Measurements from ENCODE around the gene MBD3.

The MBD3 gene

DNA sequence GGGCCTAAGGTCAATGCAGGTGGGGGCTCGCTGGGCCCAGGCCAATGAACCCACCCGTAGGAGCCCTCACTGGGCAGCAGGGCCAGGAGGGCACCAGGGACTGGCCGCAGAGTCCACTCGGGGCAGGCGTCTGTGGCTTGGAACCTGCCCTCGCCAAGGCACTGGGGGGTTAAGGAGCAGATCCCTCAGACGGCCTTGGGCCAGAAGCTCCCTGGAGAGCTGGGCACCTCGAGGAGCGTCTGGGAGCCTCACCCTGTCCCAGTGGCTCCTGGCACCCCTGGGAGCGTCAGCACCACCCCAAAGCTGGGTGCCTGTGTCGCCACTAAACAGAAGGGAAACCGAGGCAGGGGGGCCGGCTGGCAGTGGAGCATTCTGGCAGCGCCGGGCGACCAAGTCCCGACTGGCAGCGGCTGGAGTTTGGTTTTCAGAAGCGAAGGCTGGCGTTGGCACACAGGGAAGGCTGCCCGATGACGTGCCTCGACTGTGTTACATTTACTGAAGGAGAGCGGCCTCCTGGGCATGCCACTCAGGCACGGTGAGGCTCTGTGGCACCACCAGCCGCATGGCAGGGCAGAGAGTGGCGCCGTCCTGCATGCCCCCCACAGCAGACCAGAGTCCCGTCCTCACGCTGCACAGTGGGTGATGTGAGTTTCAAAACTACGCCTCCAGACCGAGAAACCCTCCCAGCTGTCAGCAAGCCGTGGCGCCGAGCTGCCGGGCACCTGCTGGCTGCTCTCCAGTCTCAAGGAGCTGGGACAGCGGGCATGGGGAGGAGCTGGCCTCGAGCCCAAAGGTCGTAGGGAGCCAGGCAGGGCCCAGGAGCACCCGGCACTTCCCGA, 15.4 kb downstream of the MBD3 start:
- H3K36me3 Mint-ChIP-seq (ENCODE audit: low read depth): peaks cover 16% of the 10 kb centered on the region
- no peak overlapping the region for H3K27ac Mint-ChIP-seq
- H3K4me1 Mint-ChIP-seq (ENCODE audit: low read depth): no peaks in the 10 kb centered on the region
- no peak for DNase-seq (ENCODE audit: low spot score)
- H3K27me3 Mint-ChIP-seq (ENCODE audit: low read depth): no peaks in the 10 kb centered on the region
- H3K9me3 Mint-ChIP-seq: no peaks in the 10 kb centered on the region
- H3K4me3 Mint-ChIP-seq: no peak overlapping the region

DNA sequence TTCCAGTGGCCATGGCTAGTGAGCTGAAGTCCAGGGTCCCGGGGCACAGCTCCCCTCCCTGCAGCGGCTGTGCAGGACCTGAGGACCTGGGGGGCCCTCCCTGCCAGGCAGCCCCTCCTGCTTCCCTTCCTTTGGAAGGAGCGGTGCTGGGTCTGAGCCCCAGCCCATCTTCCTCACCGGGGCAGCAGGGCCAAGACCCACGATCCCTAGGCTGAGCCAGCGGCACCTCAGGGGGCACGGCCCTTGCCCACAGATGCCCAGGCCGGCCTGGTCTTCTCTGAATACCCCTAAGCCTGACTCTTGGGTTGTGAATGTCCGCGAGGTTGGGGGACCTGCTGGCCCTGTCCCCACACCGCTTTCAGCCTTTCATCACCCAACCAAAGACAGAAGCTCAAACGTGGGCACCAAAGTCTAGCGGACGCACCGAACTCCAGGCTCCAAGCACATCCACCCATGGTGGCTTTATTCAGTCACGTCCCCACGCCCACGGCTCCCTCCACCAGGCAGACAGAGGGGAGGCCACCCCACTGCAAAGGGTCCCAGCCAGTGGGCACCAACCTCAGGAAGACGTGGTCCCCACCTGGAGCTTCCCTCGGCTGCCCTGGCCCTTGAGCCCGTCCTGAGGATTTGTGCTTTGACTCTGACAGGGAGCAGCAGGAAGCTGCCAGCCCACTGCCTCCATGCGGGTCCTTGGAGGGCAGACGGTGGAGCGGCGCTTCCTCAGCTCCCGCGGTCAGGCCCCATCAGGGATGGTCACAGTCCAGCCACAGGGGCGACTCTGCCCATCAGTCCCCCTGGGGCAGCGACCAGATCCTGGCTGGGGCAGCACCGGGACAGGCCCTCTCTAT, 16.2 kb downstream of the MBD3 start:
- Mint-ChIP-seq H3K27me3 (ENCODE audit: low read depth) (peaks cover 1% of the 10 kb centered on the region), H3K4me1 (ENCODE audit: low read depth) (no peaks in the 10 kb centered on the region), H3K9me3 (no peaks in the 10 kb centered on the region), H3K4me3 (no peak overlapping the region), H3K27ac (no peak overlapping the region), H3K36me3 (ENCODE audit: low read depth) (peaks cover 14% of the 10 kb centered on the region)
- no peak for DNase-seq (ENCODE audit: low spot score)

DNA sequence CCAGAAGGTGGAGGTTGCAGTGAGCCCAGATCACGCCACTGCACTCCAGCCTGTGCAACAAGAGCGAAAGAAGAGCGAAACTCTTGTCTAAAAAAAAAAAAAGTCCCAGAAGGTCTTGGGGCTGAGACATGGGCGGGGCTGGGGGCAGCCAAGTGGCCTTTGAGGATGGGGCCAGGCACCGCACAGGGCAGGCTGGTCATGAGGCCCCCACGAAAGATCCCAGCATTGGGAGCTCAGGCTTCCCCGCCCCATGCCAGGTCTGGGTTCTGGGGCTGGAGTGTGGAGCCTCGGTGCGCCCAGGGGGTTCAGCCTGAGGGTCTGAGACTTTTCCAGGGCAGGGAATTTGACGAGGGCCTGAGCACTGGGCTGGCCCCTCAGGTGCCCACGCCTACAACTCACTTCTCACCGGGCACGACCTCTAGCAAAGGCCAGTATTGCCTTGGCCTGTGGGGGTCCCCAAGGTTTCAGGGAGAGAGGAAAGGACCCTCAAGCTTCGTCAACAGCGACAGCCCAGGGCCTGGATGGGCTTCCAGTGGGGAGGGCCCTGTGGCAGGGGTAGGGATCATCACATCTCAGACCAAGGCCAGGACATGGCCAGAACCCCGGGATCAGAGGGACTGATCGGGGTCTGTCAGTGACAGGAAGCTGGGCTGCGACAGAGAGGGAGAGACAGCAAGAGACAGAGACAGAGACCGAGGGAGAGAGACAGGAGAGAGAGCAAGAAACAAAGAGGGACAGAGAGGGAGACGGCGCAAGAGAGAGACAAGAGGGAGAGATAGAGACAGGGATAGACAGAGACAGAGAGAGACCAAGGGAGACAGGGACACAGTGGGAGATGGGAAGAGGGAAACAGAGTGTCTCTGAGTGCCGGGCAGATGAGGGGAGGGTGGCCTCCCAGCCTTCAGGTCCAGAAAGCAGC, 17.1 kb downstream of the MBD3 start:
- no peaks in the 10 kb centered on the region for H3K9me3 Mint-ChIP-seq
- peaks cover 6% of the 10 kb centered on the region for H3K27me3 Mint-ChIP-seq (ENCODE audit: low read depth)
- H3K36me3 Mint-ChIP-seq (ENCODE audit: low read depth): peaks cover 12% of the 10 kb centered on the region
- H3K27ac Mint-ChIP-seq: peak overlapping the region; percentile 10
- H3K4me1 Mint-ChIP-seq (ENCODE audit: low read depth): no peaks in the 10 kb centered on the region
- H3K4me3 Mint-ChIP-seq: no peak overlapping the region
- no peak for DNase-seq (ENCODE audit: low spot score)

DNA sequence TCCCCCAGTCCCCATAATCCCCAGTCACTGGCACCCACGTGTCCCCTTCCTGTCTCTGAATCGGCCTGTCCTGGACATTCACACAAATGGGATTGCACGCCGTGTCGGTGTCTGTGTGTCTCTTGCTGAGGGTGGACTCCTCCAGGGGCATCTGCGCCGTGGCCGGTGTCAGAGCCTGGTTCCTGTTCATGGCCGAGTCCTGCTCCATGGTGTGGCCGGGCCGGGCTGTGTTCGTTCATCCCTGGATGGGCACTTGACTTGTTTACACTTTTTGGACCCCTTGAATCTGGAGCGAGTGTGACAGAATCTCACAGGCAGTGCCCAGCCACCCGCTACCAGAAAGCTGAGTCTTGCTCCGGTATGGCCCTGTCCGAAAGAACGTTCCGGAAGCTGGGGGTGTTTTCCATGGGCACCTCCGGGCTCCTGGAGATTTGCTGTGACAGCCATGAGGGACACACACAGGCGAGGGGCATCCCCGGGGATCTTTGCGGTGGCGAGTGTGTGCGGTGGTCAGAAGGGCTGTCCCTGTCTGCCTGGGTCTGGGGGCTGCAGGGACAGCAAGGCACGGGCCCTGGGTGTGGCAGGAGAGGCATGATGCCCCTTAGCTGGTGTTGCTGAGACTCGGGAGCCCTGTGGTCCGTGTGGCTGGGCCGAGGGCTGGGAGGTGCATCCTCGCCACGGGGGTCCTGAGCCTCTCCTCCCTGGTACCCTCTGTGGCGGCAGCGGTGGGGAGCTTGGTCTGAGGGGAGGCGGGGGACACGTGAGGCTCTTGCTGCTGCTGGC, 18.1 kb downstream of the MBD3 start:
- no peak for DNase-seq (ENCODE audit: low spot score)
- no peaks in the 10 kb centered on the region for H3K9me3 Mint-ChIP-seq
- no peak overlapping the region for H3K4me3 Mint-ChIP-seq
- peaks cover 16% of the 10 kb centered on the region for H3K27me3 Mint-ChIP-seq (ENCODE audit: low read depth)
- H3K27ac Mint-ChIP-seq: no peak overlapping the region
- H3K4me1 Mint-ChIP-seq (ENCODE audit: low read depth): peaks cover 5% of the 10 kb centered on the region
- peaks cover 6% of the 10 kb centered on the region for H3K36me3 Mint-ChIP-seq (ENCODE audit: low read depth)

DNA sequence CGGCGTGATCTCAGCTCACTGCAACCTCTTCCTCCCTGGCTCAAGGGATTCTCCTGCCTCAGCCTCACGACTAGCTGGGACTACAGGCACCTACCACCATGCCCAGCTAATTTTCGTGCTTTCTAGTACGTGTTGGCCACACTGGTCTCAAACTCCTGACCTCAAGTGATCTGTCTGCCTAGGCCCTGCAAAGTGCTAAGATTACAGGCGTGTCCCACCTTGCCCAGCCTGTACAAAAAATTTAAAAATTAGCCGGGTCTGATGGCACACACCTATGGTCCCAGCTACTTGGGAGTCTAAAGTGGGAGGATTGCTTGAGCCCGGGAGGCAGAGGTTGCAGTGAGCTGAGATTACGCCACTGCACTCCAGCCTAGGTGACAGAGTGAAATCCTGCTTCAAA, 19.9 kb downstream of the MBD3 start:
- Mint-ChIP-seq H3K36me3 (ENCODE audit: low read depth) (peaks cover 2% of the 10 kb centered on the region), H3K9me3 (no peaks in the 10 kb centered on the region), H3K4me1 (ENCODE audit: low read depth) (peaks cover 5% of the 10 kb centered on the region), H3K27me3 (ENCODE audit: low read depth) (peaks cover 18% of the 10 kb centered on the region), H3K4me3 (no peak overlapping the region), H3K27ac (no peak overlapping the region)
- DNase-seq (ENCODE audit: low spot score): no peak

DNA sequence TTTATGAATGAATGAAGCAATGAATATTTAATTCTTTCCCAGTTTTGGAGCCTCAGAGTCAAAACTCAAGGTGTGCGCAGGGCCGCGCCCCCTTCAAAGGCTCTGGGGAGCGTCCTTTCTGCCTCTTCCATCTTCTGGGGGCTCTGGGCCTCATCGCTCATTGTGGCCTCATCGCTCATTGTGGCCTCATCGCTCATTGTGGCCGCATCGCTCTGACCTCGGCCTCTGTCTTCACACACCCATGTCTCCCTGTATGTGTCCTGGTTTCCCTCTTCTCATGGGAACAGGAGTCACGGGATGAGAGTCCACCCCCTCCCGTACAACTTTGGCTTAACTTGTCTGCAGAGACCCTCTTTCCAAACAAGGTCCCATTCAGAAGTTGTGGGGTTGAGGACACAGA, 21.3 kb downstream of the MBD3 start:
- Mint-ChIP-seq H3K9me3 (no peaks in the 10 kb centered on the region), H3K27ac (no peak overlapping the region), H3K36me3 (ENCODE audit: low read depth) (peaks cover 2% of the 10 kb centered on the region), H3K4me3 (no peak overlapping the region), H3K27me3 (ENCODE audit: low read depth) (peaks cover 18% of the 10 kb centered on the region), H3K4me1 (ENCODE audit: low read depth) (peaks cover 5% of the 10 kb centered on the region)
- no peak for DNase-seq (ENCODE audit: low spot score)

DNA sequence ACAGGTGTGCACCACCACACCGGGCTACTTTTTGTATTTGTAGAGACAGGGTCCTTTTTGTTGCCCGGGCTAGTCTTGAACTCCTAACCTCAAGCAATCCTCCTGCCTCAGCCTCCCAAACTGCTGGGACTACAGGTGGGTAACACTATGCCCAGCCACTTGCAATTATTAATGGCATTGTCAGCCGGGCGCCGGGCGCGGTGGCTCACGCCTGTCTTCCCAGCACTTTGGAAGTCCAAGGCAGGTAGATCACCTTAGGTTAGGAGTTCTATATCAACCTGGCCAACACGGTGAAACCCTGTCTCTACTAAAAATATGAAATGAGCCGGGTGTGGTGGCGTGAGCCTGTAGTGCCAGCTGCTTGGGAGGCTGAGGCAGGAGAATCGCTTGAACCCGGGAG, 21.8 kb downstream of the MBD3 start:
- Mint-ChIP-seq H3K36me3 (ENCODE audit: low read depth) (peaks cover 2% of the 10 kb centered on the region), H3K4me3 (no peak overlapping the region), H3K27me3 (ENCODE audit: low read depth) (peaks cover 18% of the 10 kb centered on the region), H3K9me3 (no peaks in the 10 kb centered on the region), H3K4me1 (ENCODE audit: low read depth) (peaks cover 5% of the 10 kb centered on the region), H3K27ac (no peak overlapping the region)
- no peak for DNase-seq (ENCODE audit: low spot score)

DNA sequence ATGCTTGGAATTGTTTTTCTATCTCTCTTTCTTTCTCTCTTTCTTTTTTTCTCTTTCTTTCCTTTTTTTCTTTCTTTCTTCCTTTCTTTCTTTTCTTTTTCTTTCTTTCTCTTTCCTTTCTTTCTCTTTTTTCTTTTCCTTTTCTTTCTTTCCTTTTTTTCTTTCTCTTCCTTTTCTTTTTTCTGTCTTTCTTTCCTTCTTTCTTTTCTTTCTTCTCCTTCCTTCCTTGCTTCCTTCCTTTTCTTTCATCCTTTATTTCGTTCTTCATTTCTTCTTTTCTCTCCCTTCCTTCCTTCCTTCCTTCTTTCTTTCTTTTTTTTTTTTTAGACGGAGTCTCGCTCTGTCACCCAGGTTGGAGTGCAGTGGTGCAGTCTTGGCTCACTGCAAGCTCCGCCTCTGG, 22.7 kb downstream of the MBD3 start:
- Mint-ChIP-seq H3K4me3 (no peak overlapping the region), H3K27ac (peak overlapping the region; percentile 34), H3K9me3 (no peaks in the 10 kb centered on the region), H3K36me3 (ENCODE audit: low read depth) (peaks cover 2% of the 10 kb centered on the region), H3K4me1 (ENCODE audit: low read depth) (peaks cover 5% of the 10 kb centered on the region), H3K27me3 (ENCODE audit: low read depth) (peaks cover 18% of the 10 kb centered on the region)
- no peak for DNase-seq (ENCODE audit: low spot score)

DNA sequence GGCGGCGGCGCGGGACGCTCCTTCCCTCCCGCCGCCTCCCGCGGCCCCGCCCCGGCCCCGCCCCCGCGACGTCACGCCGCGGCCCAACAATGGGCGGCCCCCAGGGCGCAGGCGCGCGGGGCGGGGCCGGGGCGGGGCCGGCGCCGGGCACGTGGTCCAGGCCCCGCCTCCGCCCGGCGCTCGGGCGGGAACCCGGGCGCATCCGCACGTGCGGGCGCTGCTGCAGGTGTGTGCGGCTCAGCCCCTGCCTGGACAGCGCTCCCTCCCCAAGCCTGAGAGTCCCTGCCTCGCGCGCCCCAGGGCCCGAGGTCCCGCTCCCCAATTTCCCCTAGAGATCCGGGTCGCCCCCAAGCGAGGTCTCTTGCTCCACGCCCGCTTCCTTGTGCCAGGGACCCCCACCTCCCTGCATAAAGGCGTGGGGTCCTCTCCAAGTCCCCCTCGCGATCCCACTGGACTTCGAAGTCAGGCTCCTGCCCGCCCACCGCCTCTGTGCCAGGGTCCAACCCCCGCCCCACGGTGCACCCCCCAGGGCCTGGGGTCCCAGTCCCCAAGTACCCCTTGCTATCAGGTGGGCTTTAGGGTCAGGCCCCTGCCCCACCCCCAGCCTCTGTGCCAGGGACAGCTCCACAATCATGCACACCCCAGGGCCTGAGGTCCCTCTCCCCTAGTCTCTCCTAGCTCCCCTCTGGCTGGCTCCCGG, 24.2 kb downstream of the MBD3 start, which contains the start of gene MEX3D:
TSS of gene MEX3D (minus strand) at position 6 of the 700 bp plus-strand sequence. CDS start 267 bp downstream, outside the sequence.
- Mint-ChIP-seq H3K36me3 (ENCODE audit: low read depth) (peaks cover 2% of the 10 kb centered on the region), H3K27ac (no peak within 1 kb of the TSS), H3K4me1 (ENCODE audit: low read depth) (peaks cover 5% of the 10 kb centered on the region), H3K27me3 (ENCODE audit: low read depth) (peaks cover 20% of the 10 kb centered on the region), H3K4me3 (no peak within 1 kb of the TSS), H3K9me3 (no peaks in the 10 kb centered on the region)
- peak; percentile 68 for DNase-seq (ENCODE audit: low spot score)

DNA sequence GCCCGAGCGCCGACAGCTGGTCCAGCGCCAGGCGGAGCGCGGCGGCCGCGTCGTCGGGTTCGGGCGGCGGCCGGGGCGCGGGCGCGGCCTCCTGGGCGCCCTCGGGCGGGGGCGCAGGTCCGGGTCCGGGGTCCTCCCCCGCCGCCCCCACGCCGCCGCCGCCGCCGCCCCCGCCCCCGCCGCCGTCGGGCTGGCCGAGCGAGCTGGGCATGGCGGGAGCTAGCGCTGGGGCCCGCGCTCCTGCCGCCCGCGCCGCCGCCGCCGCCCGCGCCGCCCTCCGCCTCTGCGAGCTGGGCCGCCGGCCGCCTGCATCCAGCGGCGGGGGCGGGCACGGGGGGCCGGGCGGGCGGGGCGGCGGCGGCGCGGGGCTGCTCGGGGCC, 24.8 kb downstream of the MBD3 start:
- no peaks in the 10 kb centered on the region for H3K36me3 Mint-ChIP-seq (ENCODE audit: low read depth)
- H3K4me3 Mint-ChIP-seq: no peak overlapping the region
- DNase-seq (ENCODE audit: low spot score): peak; percentile 15
- peaks cover 20% of the 10 kb centered on the region for H3K27me3 Mint-ChIP-seq (ENCODE audit: low read depth)
- no peak overlapping the region for H3K27ac Mint-ChIP-seq
- no peaks in the 10 kb centered on the region for H3K9me3 Mint-ChIP-seq
- peaks cover 5% of the 10 kb centered on the region for H3K4me1 Mint-ChIP-seq (ENCODE audit: low read depth)

DNA sequence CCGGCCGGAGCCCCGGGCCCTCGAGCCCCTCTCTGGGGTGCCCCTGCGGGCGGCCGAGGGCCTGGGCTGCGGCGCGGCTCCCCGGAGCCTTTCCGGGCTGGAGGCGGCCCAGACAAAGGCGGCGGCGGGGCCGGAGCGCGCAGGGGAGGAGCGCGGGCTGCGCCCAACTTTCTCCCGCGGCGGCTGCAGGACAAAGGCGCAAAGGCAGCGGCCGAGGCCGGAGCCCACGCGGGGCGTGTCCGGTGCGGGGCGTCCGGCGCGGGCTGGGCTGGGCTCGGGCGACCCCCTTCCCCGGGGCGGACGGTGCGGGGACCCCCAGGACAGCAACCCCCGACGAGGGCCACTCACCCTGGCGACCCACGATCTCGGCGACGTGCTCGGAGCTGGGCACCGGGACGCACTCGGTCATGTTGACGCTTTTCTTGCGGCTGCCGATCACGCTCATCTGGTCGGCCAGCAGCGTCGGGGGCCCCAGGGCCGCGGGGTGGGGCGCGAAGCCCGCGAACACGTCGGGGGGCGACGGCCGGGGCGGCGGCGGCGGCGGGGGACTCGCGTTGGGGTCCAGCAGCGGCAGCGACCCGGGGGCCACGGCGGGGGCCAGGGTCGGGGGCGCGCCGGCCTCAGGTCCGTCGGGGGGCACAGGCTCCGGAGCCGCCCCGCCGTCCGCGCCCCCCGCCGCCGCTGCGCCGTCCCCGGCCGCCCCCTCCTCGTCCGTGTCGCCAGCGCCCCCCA, 25.4 kb downstream of the MBD3 start:
- H3K27me3 Mint-ChIP-seq (ENCODE audit: low read depth): peaks cover 20% of the 10 kb centered on the region
- no peaks in the 10 kb centered on the region for H3K36me3 Mint-ChIP-seq (ENCODE audit: low read depth)
- H3K9me3 Mint-ChIP-seq: no peaks in the 10 kb centered on the region
- DNase-seq (ENCODE audit: low spot score): no peak
- H3K4me1 Mint-ChIP-seq (ENCODE audit: low read depth): peaks cover 5% of the 10 kb centered on the region
- H3K27ac Mint-ChIP-seq: no peak overlapping the region
- no peak overlapping the region for H3K4me3 Mint-ChIP-seq

Measured in T-helper 2 cell treated with Interferon-gamma antibody and Interleukin-4, amounts not matched to agents 5 μg/mL and 100 μg/mL, for 36 hours (primary cell).